SH-SY5Y (cell line): ENCODE data around the gene MPDU1.

ENCODE experiments used
- GATA2 ChIP-seq: IDR thresholded peaks from 2 replicates; pipeline ENCODE4 v1.6.1; 2011; ENCODE audit warnings: mild to moderate bottlenecking, low read depth, low read length
- GATA3 ChIP-seq: IDR thresholded peaks from 2 replicates; pipeline ENCODE4 v1.6.1; 2011; ENCODE audit warnings: low read depth, mild to moderate bottlenecking, low read length, moderate library complexity

GRCh38 chr17:7555320-7555948 is 28.2 kb upstream of the MPDU1 start:
- TF ChIP-seq GATA3 (no peak), GATA2 (no peak)
